B cell (primary cell): Measurements from ENCODE around the gene CAMK4. TPM values are rescaled to one million over a fixed set of nuclear protein-coding genes. Genes with fewer than 3 reads are reported as not detected.

Source experiments
- ATAC-seq: fragments of 200-7000 bp; cut with Tn5 transposase; one replicate; pipeline ENCODE4 v1.10.0; 2021; ENCODE audit warnings: low read depth, mild to moderate bottlenecking, moderate number of reproducible peaks, moderate library complexity
- CTCF ChIA-PET: fragments of 350-600 bp; sonication (Branson Sonifier 250); formaldehyde crosslinking; loops from one replicate; lab custom pipeline; 2021; ENCODE audit warnings: antibody characterized with exemption, inconsistent platforms; lab: Charles Lee
- POLR2A ChIA-PET: fragments of 350-600 bp; sonication (Branson Sonifier 250); formaldehyde crosslinking; loops from one replicate; lab custom pipeline; 2021; ENCODE audit warnings: antibody characterized with exemption; lab: Charles Lee
- DNase-seq: peaks from one replicate; pipeline ENCODE4 v3.0.0; 2013
- H2AFZ ChIP-seq: 2 replicates; pipeline ENCODE4 v1.6.1; 2012; ENCODE audit warnings: mild to moderate bottlenecking, low read depth, low read length; ENCODE audit not compliant: insufficient read depth, poor library complexity, severe bottlenecking
- H3K27ac ChIP-seq, 2 donors: 1 replicate in 1 of 2; 2 replicates in 1 of 2; pipeline ENCODE4 v1.5.1; 2012 to 2013; ENCODE audit warnings: low read length in 2 of 2, mild to moderate bottlenecking in 2 of 2, moderate library complexity in 1 of 2
- H3K27me3 ChIP-seq, 4 experiments: fragments of 200-600 bp in 1 of 4; sonication (generic) in 1 of 4; replicated peaks in 1 of 4; 1 replicate in 2 of 4; 2 replicates in 2 of 4; pipeline versions ENCODE4 v1.6.1 to v1.7.0; 2013 to 2016; ENCODE audit warnings: low read length in 3 of 4, mild to moderate bottlenecking in 2 of 4, mixed read lengths in 1 of 4, moderate library complexity in 1 of 4; ENCODE audit not compliant: insufficient read depth in 4 of 4, control insufficient read depth in 3 of 4; ENCODE audit errors: control extremely low read depth in 1 of 4
- H3K36me3 ChIP-seq, 2 experiments: replicated peaks in 1 of 2; 1 replicate in 1 of 2; 2 replicates in 1 of 2; pipeline versions ENCODE4 v1.6.1 to v1.7.1; 2013; ENCODE audit warnings: low read length in 1 of 2; ENCODE audit not compliant: insufficient read depth in 2 of 2, control insufficient read depth in 1 of 2; ENCODE audit errors: control extremely low read depth in 1 of 2, extremely low read depth in 1 of 2
- H3K4me1 ChIP-seq, 2 donors: fragments of 200-600 bp in 1 of 2; sonication (generic) in 1 of 2; 1 replicate in 1 of 2; 2 replicates in 1 of 2; pipeline versions ENCODE4 v1.5.1 to v1.6.1; 2013 to 2017; ENCODE audit warnings: low read length in 2 of 2; ENCODE audit not compliant: control insufficient read depth in 2 of 2, insufficient read depth in 2 of 2
- H3K4me2 ChIP-seq: replicated peaks from 2 replicates; pipeline ENCODE3; 2012; ENCODE audit warnings: mild to moderate bottlenecking, low read depth, low read length; ENCODE audit not compliant: poor library complexity, severe bottlenecking
- H3K4me3 ChIP-seq, 5 experiments: fragments of 200-600 bp in 1 of 5; sonication (generic) in 1 of 5; 1 replicate in 3 of 5; 2 replicates in 2 of 5; pipeline versions ENCODE4 v1.5.1 to v1.7.0; 2011 to 2016; ENCODE audit warnings: low read length in 4 of 5, mild to moderate bottlenecking in 4 of 5, low read depth in 2 of 5, control low read depth in 1 of 5, moderate library complexity in 1 of 5; ENCODE audit not compliant: insufficient read depth in 1 of 5; ENCODE audit errors: control extremely low read depth in 1 of 5, extremely low read depth in 1 of 5
- H3K79me2 ChIP-seq: fragments of 200-600 bp; sonication (generic); one replicate; pipeline ENCODE4 v1.6.0; 2016; ENCODE audit warnings: low read length; ENCODE audit not compliant: control insufficient read depth, insufficient read depth
- H3K9ac ChIP-seq: fragments of 200-600 bp; sonication (generic); 2 replicates; pipeline ENCODE4 v1.6.1; 2017; ENCODE audit warnings: mild to moderate bottlenecking, low read length, moderate library complexity
- H3K9me3 ChIP-seq, 3 donors: one replicate each; pipeline versions ENCODE4 v1.6.1 to v1.7.1; 2013; ENCODE audit warnings: low read length in 2 of 3; ENCODE audit not compliant: control insufficient read depth in 2 of 3, insufficient read depth in 1 of 3; ENCODE audit errors: control extremely low read depth in 1 of 3
- H4K20me1 ChIP-seq: 2 replicates; pipeline ENCODE4 v1.6.0; 2012; ENCODE audit warnings: mild to moderate bottlenecking, low read length; ENCODE audit not compliant: insufficient read depth, control insufficient read depth, poor library complexity, severe bottlenecking
- H3K27ac Mint-ChIP-seq: one replicate; pipeline ENCODE4 v1.8.0; 2021; ENCODE audit warnings: mixed read lengths
- H3K27me3 Mint-ChIP-seq: one replicate; pipeline ENCODE4 v1.8.0; 2021; ENCODE audit warnings: mixed read lengths
- H3K4me1 Mint-ChIP-seq: one replicate; pipeline ENCODE4 v1.8.0; 2021; ENCODE audit warnings: mixed read lengths
- H3K4me3 Mint-ChIP-seq: one replicate; pipeline ENCODE4 v1.8.0; 2021; ENCODE audit warnings: mixed read lengths
- H3K9me3 Mint-ChIP-seq: one replicate; pipeline ENCODE4 v1.8.0; 2022; ENCODE audit warnings: mixed read lengths; ENCODE audit not compliant: insufficient read depth
- EZH2 ChIP-seq: IDR thresholded peaks from 2 replicates; pipeline ENCODE4 v1.6.1; 2012; ENCODE audit warnings: borderline replicate concordance, low read depth, mild to moderate bottlenecking, moderate library complexity, low read length; ENCODE audit not compliant: insufficient read depth, poor library complexity, severe bottlenecking
- intact Hi-C: fragments of 100-400 bp; cut with micrococcal nuclease; formaldehyde crosslinking; loops from one replicate; pipeline ENCODE4 v1.10.0; 2022
- polyA plus RNA-seq: library from polyadenylated mRNA; depleted of rRNA; stranded (reverse); fragments of >200 nt; gene quantifications from 2 replicates; pipeline ENCODE4 v1.2.3, GENCODE V29; 2012
- total RNA-seq, 2 donors: library from RNA; stranded (reverse); fragments of 120-200 nt in 1 of 2; gene quantifications; 1 replicate in 1 of 2; 2 replicates in 1 of 2; pipeline versions ENCODE4 v1.2.3 to v1.2.4, GENCODE V29; 2013 to 2022
- TF ChIP-seq, protein P1 (sequence below): fragments of 200-600 bp; IDR thresholded peaks from one replicate; pipeline ENCODE4 v1.8.0; 2022; ENCODE audit warnings: antibody characterized with exemption, mild to moderate bottlenecking

Gene CAMK4
- total and polyA plus RNA-seq, 2 donors (not counting 1 experiment from before 2014, with no cell fraction given), result 0.78 to 4.8 TPM

DNA sequence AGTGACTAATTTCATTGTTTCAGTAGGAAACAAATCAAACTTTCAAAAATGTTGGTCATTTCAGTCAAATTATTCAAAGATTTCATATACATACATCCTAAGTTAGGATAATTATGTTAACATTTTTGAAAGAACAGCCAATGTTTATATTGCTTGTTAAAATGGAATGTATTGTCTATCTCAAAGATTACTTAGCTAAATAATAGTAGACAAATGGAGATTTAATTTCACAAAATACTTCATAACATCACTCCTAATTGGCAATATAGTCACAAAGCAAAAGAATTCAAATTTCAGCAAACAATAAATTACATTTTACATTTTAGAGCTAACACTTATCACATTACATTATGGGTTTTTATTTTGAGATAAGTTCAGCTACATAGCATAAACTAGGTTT lies 262.7 kb downstream of the CAMK4 start:
- CTCF ChIA-PET, result no interaction called here
- POLR2A ChIA-PET, result no interaction called here

GRCh38 chr5:111488353-111488752 lies 264.2 kb downstream of the CAMK4 start:
- Mint-ChIP-seq H3K27ac (no peak overlapping the region), H3K9me3 (no peaks in the 10 kb centered on the region), H3K4me3 (no peak overlapping the region), H3K4me1 (no peaks in the 10 kb centered on the region), H3K27me3 (no peaks in the 10 kb centered on the region)
- H2AFZ ChIP-seq, result no peak overlapping the region
- no peak overlapping the region for H3K4me2 ChIP-seq
- TF ChIP-seq EZH2, result no peak
- TF ChIP-seq, protein P1, sequence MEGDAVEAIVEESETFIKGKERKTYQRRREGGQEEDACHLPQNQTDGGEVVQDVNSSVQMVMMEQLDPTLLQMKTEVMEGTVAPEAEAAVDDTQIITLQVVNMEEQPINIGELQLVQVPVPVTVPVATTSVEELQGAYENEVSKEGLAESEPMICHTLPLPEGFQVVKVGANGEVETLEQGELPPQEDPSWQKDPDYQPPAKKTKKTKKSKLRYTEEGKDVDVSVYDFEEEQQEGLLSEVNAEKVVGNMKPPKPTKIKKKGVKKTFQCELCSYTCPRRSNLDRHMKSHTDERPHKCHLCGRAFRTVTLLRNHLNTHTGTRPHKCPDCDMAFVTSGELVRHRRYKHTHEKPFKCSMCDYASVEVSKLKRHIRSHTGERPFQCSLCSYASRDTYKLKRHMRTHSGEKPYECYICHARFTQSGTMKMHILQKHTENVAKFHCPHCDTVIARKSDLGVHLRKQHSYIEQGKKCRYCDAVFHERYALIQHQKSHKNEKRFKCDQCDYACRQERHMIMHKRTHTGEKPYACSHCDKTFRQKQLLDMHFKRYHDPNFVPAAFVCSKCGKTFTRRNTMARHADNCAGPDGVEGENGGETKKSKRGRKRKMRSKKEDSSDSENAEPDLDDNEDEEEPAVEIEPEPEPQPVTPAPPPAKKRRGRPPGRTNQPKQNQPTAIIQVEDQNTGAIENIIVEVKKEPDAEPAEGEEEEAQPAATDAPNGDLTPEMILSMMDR, result no peak
- no peaks in the 10 kb centered on the region for H3K79me2 ChIP-seq
- no peak overlapping the region for H3K4me3 ChIP-seq
- intact Hi-C loops, result no loop called here
- no peak overlapping the region for H3K27ac ChIP-seq
- H3K27me3 ChIP-seq, result no peaks in the 10 kb centered on the region
- H3K4me1 ChIP-seq, result no peaks in the 10 kb centered on the region
- H3K36me3 ChIP-seq, result no peaks in the 10 kb centered on the region
- H3K9me3 ChIP-seq, result no peaks in the 10 kb centered on the region
- ChIA-PET POLR2A (no interaction called here), CTCF (no interaction called here)
- DNase-seq (no peak), ATAC-seq (no peak)
- H3K9ac ChIP-seq, result no peak overlapping the region
- H4K20me1 ChIP-seq, result no peaks in the 10 kb centered on the region

More for the DNA sequence above, 262.7 kb downstream of the CAMK4 start:
- no peaks in the 10 kb centered on the region for H3K27me3 ChIP-seq
- Mint-ChIP-seq H3K27me3 (no peaks in the 10 kb centered on the region), H3K4me3 (no peak overlapping the region), H3K27ac (no peak overlapping the region), H3K4me1 (no peaks in the 10 kb centered on the region), H3K9me3 (no peaks in the 10 kb centered on the region)
- H3K36me3 ChIP-seq, result no peaks in the 10 kb centered on the region
- no peaks in the 10 kb centered on the region for H4K20me1 ChIP-seq
- intact Hi-C loops, result no loop called here
- no peaks in the 10 kb centered on the region for H3K79me2 ChIP-seq
- H3K4me1 ChIP-seq, result no peaks in the 10 kb centered on the region
- no peak for DNase-seq
- TF ChIP-seq EZH2, result no peak
- H3K9ac ChIP-seq, result no peak overlapping the region
- no peak overlapping the region for H3K4me3 ChIP-seq
- H3K9me3 ChIP-seq, result no peaks in the 10 kb centered on the region
- no peak overlapping the region for H3K4me2 ChIP-seq
- no peak overlapping the region for H2AFZ ChIP-seq
- no peak for ATAC-seq
- H3K27ac ChIP-seq, result no peak overlapping the region
